GOT3 (cell line): ENCODE measurements around the gene PDE4B.
"Not testable (repeated sequence)": the region's sequence is repeated elsewhere in the genome, so short reads cannot be mapped to it uniquely, and the experiment has no call there.

Source experiments
- DNase-seq: peaks from one replicate; lab custom pipeline; 2025; ENCODE audit warnings: mixed read lengths; lab: John Stamatoyannopoulos, UW

Gene PDE4B

DNA sequence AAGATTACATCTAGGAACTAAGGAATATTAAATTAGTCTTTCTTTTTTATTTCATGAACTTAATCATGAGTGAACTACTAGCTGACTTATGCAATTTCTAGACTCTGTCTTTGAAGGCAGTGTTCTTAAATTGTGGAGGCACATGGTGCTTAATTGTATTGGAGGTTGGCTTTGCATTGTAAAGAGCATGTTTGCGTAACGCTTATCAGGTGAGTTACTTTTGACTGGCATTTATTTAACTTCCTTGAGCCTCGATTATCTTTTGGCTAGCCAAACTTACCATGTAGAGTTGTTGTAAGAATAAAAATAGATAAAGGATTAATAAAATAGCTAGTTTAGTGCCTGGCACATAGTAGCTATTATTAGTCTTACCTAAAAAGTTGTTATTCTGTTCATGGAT, 262.4 kb downstream of the PDE4B start:
- no peak for DNase-seq

DNA sequence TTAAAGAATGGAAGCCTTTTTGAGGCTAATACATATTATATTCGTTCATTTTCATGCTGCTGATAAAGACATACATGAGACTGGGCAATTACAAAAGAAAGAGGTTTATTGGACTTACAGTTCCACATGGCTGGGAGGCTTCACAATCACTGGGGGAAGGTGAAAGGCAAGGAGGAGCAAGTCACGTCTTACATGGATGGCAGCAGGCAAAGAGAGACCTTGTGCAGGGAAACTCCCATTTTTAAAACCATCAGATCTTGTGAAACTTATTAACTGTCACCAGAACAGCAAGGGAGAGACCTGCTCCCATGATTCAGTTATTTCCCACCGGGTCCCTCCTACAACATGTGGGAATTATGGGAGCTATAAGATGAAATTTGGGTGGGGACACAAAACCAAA, 264.8 kb downstream of the PDE4B start:
- DNase-seq = not testable (repeated sequence)

DNA sequence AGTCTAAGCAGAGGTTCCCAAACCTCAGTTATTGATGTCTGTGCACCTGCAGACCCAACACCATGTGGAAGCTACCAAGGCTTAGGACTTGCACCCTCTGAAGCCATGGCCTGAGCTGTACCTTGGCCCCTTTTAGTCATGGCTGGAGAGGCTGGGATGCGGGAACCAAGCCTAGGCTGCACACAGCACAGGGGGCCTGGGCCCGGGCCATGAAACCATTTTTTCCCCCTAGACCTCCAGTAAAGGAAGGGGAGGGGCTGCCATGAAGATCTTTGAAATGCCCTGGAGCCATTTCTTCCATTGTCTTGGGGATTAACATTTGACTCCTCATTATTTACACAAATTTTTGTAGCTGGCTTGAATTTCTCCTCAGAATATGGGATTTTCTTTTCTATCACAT, 265.9 kb downstream of the PDE4B start:
- no peak for DNase-seq

DNA sequence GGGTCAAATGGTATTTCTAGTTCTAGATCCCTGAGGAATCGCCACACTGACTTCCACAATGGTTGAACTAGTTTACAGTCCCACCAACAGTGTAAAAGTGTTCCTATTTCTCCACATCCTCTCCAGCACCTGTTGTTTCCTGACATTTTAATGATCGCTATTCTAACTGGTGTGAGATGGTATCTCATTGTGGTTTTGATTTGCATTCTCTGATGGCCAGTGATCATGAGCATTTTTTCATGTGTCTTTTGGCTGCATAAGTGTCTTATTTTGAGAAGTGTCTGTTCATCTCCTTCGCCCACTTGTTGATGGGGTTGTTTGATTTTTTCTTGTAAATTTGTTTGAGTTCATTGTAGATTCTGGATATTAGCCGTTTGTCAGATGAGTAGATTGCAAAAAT, 274.5 kb downstream of the PDE4B start:
- not testable (repeated sequence) for DNase-seq

DNA sequence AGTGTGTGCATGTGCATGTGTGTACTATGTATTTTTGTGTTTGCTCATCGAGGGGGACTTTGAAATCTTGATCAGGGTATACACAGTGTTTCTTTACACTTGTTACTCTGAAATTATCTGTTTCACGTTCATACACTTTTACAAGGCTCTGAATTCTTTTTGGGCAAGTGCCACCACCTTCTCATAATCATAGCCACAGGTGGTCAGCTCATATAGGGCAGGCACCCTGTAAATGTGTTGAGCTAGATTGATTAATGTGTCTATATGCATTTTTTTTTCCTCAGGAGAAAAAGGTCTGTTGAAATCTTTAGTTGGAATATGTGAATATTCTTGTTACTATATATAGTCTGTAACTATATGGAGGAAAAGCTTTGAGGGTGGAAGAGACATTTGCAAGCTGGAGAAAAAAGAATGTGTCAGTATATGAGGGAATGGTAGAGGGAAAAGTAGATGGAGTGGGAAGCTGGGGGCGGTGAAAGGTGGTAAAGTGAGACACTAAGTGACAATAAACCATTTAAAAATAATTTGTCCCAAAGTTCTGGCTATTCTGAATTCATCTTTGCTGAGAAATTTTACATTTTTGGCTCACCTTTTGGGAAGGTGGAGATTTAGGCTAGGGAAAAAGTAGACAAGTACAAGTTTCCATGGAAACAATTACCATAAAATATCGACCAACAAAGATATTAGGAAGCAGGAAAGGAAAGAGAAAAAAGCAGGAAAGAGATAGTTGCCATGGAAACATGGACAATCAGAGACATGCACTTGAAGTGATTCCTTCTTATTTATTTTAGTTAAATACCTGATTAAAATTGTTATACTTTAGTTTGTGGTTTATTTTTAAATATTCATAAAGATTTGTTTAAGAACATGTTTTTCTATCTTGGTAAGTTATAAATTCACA, 277.5 kb downstream of the PDE4B start:
- no peak for DNase-seq

DNA sequence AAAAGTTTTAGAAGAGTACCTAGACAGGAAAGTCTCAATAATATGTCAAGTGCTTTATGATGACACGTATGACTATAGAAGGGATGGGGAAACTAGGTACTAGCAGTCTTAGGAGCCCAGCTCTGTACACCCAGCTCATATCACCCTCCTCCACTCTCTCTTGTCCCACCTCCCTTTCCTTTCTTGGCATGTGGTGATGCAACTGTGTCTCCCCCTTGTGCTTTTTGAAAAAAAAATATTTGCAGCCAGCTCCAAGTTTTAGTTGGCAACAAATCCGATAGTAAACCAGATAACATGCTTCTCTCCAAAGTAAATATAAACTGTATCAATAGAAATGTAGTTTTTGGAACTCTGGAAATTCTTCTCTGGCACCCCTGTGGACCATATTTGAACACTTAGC, 280.7 kb downstream of the PDE4B start:
- no peak for DNase-seq

DNA sequence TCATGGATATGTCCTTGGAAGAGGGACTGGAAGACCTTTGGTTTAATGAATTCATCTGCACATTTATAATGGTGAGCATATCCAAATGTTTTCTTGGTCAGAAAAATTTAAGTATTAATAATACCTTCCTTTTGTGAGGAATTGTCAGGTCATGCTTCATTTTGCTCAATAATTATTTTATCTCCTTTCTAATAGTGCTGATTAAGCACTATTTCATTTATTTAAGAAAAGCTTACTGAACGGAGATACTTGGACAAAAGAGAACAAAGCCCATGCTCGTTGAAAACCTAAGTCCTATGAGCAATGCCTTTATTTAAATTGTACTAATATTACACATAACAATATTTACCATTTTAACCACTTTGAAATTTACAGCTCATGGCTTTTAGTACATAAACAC, 281.5 kb downstream of the PDE4B start:
- no peak for DNase-seq

DNA sequence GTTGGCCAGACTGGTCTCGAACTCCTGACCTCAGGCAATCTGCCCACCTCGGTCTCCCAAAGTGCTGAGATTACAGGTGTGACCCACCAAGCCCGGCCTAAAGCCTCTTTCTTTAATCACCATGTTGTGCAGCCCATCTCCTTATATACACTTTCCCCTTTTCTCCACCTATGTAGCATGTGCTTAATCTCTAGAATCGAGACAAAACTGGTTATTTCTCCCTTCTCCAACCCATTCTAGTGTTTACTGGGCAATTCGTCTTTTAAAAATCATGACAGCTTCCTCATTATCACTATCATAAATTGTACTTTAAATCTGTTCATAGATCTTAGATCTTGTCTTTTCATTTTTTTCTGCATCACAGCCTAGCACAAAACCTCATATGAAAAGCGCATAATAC, 285.7 kb downstream of the PDE4B start:
- DNase-seq = no peak

DNA sequence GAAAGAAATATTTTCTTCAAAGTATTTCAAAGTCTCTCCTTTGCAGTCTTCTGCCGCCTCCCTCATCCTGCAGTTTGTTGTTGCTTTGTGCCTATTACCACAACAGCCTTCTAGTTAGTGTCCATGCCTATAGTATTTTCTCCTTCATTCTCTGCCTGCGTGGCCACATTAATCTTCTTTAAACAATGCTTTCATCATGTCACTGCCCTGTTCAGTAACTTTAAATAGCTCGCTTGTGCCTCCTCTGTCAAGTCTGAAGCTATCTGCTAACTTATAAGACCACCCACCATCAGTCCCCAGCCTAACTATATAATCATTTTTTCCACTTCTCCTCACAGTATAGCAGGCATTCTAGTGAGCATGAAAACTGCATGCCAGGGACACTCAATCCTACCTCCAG, 290.3 kb downstream of the PDE4B start:
- DNase-seq = no peak

DNA sequence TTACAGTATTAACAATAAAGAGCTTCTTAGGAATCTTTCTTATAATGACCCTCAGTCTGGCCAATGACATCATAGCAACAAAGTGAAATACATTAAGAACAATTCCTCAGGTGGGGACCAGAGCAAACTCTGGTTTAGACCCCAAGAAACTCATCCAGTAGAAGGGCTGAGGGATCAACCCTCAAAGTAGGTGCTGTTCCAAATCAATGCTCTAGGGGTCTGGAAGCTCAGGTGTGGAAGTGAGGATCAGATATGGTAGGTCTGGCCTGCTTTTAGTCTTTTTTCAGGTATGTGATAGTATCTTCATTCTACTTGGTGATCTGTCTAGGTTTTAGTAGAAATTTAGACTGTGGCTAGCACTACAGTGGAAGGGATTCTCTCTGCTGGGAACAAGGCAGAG, 291.7 kb downstream of the PDE4B start:
- DNase-seq = no peak

DNA sequence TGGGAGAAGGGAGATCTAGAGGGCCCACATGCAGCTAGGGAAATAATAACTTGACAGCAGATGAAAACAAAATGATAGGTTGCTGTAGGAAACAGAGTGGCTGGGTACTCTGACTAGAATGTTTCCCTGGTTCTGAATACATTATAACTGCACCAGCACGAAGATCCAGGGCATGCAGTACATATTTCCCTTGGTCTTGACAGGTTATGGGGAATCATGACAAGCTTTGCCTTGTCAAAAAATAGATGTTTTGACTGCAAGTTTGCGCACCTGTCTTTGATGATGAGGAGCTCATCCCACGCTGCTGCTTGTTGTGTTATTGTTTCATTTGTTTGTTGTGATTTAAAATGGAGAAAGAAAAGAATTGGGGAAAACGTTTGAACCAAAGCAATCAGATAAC, 292.9 kb downstream of the PDE4B start:
- DNase-seq = no peak

DNA sequence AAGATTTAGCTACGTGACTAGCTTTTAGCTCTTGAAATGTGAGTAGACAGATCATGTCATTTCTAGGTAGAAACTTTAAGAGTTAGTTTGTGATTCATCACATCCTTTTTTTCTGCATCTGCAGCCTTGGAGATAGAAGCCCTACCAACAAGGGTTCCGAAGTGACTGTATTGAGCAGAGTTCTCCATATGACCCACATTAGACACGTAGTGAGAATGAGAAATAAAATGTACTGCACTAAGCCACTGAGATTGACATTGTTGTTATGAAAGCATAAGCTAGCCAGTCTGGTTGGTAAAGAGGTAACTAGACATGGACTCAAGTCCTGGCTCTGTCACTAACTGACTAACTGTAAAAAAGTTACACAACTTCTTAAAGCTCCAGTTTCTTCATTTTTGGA, 296.1 kb downstream of the PDE4B start:
- DNase-seq = no peak

DNA sequence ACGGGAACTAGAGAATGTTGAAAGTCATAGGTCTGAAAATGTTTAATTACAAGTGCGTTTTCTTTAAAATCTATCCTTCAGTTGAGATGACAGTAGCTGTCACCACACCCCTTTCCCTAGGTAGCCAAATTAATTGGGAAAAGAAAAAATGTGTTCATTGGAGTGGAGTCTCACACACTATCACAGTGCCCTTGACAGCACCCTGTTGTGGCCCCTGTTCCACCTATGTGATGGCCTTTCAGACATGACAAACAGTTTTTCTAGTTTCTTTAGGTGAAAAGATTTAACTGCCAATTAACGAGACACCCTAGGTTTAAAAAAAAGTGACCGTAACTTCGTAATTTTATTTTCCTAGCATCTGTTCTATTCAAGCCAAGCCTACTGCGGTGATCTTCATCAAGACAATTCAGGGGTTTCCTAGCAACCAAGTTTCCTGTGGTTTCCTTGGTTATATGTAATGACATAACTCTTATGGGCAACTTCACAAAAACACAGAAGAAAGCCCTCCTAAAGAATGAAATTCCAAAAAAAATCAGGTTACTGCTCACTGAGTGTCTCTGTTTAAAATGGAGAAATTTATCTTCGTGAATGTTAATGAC, 298.3 kb downstream of the PDE4B start:
- DNase-seq = no peak

DNA sequence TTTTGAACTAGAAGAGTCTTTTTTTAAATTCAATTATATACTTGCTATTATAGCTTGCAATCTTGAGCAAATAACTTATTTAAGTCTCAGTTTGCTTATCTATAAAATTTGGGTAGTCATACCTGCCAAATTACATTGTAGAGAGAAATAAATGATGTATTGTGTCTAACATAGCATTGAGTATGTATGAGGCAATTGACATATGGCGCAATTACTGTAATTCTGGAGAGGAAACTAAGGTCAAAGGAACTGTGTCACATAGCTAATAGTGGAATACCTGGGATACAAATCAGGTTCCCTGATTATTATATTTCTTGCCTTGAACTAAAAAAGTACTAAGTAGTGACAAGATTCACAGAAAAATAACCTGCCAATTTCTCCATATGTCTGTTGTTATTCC, 302.5 kb downstream of the PDE4B start:
- DNase-seq = no peak

DNA sequence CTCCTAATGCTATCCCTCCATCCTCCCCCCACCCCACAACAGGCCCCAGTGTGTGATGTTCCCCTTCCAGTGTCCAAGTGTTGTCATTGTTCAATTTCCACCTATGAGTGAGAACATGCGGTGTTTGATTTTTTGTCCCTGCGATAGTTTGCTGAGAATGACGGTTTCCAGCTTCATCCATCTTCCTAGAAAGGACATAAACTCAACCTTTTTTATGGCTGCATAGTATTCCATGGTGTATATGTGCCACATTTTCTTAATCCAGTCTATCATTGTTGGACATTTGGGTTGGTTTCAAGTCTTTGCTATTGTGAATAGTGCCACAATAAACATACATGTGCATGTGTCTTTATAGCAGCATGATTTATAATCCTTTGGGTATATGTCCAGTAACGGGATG, 308.3 kb downstream of the PDE4B start:
- DNase-seq = not testable (repeated sequence)

DNA sequence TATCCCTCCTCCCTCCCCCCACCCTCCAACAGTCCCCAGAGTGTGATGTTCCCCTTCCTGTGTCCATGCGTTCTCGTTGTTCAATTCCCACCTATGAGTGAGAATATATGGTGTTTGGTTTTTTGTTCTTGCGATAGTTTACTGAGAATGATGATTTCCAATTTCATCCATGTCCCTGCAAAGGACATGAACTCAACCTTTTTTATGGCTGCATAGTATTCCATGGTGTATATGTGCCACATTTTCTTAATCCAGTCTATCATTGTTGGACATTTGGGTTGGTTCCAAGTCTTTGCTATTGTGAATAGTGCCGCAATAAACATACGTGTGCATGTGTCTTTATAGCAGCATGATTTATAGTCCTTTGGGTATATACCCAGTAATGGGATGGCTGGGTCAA, 311.4 kb downstream of the PDE4B start:
- DNase-seq = not testable (repeated sequence)

DNA sequence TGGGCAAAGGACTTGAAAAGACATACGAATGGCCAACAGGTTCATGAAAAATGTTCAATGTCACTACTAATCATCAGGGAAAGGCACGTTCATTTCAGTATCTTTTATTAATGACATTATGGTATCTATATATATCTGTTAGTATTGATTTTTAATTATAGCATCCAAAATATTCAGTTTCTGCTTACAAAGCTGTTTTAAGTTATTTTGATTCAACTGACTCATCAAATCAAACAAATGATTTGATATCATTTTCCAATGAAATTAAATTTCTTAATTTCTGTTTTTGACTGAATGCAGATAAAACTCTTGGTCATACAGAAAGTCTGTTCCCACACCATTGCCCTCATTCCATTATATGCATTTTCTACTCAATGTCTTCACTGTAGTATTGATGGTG, 315.9 kb downstream of the PDE4B start:
- DNase-seq = no peak

DNA sequence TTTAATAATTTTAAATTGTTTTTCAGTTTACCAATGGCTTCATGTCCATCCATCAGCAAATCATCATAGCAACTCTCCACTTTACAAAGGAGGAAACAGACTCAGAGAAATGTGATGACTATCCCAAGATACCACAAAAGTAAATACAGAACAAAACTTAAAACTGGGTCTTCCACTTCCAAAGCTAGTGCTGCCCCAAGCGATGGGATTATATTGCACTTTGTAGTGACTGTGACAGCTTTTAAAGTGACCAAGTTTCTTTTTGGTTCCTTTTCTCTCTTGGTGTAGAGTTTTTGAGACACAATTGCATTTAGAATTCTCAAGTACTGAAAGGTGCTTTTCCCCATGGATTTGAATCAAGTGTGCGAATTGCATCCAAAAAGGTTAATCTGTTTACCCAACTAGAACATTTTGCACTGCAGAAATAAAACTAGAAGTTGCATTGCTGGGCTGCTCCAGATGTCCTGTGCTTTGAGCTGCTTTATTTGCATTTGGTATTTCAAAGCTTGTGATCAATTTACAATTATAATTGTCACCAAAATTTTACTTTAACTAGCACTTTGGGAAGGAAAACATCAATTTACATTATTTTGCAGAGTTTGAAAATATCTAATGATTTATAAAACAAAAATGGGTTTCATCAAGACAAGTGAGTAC, 320.2 kb downstream of the PDE4B start:
- no peak for DNase-seq

DNA sequence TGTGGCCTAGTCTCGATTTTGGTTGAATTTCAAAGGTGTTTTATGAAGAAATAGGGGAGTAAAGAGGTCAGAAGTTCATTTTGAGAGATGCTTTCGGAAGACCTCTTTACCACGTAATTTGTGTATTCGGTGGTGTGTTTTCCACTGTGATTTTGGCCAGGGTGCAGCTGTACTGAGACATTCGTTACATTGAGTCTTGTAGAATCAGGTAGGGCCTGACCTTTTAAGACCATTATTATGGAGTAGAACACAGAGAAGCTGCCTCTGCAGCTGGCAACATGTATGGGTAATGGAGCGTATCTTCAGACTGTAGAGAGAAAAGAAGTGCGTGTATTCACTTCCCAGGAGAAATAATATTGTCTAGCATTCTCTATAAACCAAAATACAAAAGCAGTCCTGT, 326.5 kb downstream of the PDE4B start:
- no peak for DNase-seq

DNA sequence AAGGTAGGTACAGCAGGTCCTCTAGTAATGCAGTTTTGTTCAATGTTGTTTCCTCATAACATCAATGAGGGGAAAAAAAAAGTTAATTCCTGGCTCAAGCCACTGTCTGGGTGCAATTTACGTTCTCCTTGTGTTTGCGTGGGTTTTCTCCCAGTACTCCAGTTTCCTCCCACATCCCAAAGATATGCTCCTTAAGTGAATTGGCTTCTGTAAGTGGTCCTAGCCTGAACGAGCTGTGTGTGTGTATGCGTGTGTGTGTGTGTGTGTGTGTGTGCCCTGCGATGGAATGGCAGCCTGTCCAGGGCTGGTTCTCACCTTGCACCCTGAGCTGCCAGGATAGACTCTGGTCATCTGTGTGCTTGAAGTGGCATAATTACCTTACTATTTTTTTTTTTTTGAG, 332.0 kb downstream of the PDE4B start:
- no peak for DNase-seq

DNA sequence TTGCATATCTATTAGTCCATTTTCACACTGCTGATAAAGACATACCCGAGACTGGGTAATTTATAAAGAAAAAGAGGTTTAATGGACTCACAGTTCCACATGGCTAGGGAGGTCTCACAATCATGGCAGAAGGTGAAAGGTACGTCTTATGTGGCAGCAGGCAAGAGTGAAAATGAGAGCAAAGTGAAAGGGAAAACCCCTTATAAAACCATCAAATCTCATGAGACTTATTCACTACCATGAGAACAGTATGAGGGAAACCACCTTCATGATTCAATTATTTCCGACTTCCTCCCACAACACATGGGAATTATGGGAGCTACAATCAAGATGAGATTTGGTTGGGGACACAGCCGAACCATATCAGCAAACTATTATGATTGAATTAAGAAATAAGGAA, 335.9 kb downstream of the PDE4B start:
- DNase-seq = not testable (repeated sequence)

DNA sequence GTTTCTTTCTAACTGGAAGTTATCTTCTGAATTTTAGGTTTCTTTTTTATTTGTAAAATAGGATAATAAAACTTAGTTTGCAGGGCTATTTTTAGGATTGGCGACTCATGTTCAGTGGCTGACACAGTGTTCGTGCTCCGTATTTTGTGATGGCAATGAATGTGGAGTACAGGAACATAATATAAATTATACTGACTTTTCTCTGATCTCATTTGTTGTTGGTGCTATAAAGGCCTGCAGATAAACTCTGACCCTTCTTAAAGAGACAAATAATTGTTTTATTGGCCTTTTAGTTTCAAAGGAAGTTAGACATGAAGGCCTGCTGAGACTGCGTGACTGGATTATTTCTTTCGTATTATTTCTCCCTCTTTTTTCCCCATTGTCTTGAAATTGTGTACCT, 339.6 kb downstream of the PDE4B start:
- no peak for DNase-seq

DNA sequence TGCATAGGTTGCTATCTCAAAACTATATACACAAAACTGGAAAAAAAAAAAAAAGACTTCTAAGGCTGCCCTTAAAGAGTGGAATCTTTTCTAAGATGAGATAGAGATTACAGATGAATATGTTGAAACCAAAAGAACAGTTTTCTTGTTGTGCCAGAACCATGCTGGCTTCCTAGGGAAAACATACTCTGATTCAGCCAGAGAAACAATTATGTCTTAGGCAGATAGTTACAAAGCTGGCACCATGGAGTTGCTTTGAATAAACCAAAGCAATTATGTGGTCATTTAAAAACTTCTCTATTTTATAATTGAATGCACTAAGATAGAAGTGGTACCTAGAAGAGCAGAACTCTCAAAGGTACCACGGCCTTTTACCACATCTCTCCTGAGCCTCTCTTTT, 341.3 kb downstream of the PDE4B start:
- no peak for DNase-seq
